Measurements from ENCODE around the gene NUTF2.

DNA sequence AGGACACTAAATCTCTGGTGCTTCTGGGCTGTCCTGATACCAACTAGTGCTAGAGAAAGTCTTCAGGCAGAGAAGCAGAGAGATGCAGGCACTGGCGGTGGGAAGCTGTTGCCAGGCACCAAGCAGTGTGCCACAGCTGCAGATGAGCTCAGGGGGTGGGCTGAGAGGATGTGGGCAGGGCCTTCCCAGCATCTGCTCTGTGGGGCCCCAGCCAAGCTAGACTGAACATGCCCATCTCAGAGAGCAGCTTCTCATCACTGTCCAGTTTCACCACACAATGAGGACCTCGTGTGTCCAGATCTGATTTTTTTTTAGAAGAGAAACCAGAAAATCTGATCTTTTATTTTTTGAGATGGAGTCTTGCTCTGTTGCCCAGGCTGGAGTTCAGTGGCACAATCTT is 63.4 kb downstream of the NUTF2 start:
- TF ChIP-seq, protein P1, sequence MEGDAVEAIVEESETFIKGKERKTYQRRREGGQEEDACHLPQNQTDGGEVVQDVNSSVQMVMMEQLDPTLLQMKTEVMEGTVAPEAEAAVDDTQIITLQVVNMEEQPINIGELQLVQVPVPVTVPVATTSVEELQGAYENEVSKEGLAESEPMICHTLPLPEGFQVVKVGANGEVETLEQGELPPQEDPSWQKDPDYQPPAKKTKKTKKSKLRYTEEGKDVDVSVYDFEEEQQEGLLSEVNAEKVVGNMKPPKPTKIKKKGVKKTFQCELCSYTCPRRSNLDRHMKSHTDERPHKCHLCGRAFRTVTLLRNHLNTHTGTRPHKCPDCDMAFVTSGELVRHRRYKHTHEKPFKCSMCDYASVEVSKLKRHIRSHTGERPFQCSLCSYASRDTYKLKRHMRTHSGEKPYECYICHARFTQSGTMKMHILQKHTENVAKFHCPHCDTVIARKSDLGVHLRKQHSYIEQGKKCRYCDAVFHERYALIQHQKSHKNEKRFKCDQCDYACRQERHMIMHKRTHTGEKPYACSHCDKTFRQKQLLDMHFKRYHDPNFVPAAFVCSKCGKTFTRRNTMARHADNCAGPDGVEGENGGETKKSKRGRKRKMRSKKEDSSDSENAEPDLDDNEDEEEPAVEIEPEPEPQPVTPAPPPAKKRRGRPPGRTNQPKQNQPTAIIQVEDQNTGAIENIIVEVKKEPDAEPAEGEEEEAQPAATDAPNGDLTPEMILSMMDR (IDR thresholded peaks at IDR 0.05; ENCODE audit: low read depth, low read length, poor library complexity, severe bottlenecking): no peak
- TF ChIP-seq EZH2phosphoT487 (IDR thresholded peaks at IDR 0.05; ENCODE audit: borderline replicate concordance, low read length): no peak
